HEK293 (cell line): Measurements from ENCODE around the gene RNF225.
A peak's percentile ranks its signal among the peaks of the same experiment; 100 is the strongest.

Experiments used
- BCL11A ChIP-seq: fragments of 450-650 bp; formaldehyde crosslinking; IDR thresholded peaks from 2 replicates; pipeline ENCODE4 v1.5.1; 2016; ENCODE audit warnings: low read depth, missing biosample characterization, missing genetic modification characterization
- FEZF1 ChIP-seq: fragments of 450-650 bp; formaldehyde crosslinking; IDR thresholded peaks from 2 replicates; pipeline ENCODE4 v1.5.1; 2016; ENCODE audit warnings: missing biosample characterization, missing genetic modification characterization
- RBAK ChIP-seq: fragments of 450-650 bp; formaldehyde crosslinking; IDR thresholded peaks from 2 replicates; pipeline ENCODE4 v1.5.1; 2016; ENCODE audit warnings: missing biosample characterization, missing genetic modification characterization
- SALL2 ChIP-seq: fragments of 450-650 bp; formaldehyde crosslinking; IDR thresholded peaks from 2 replicates; pipeline ENCODE4 v1.5.0; 2017; ENCODE audit warnings: missing biosample characterization, mild to moderate bottlenecking, missing genetic modification characterization, borderline replicate concordance
- SP2 ChIP-seq: fragments of 450-650 bp; formaldehyde crosslinking; IDR thresholded peaks from 2 replicates; pipeline ENCODE4 v1.5.1; 2016; ENCODE audit warnings: missing biosample characterization, missing genetic modification characterization
- TSHZ1 ChIP-seq: fragments of 450-650 bp; formaldehyde crosslinking; IDR thresholded peaks from 2 replicates; pipeline ENCODE4 v1.5.1; 2016; ENCODE audit warnings: missing biosample characterization, missing genetic modification characterization, borderline replicate concordance
- ZBTB17 ChIP-seq: fragments of 450-650 bp; formaldehyde crosslinking; IDR thresholded peaks from 2 replicates; pipeline ENCODE4 v1.5.1; 2016; ENCODE audit warnings: missing biosample characterization, missing genetic modification characterization
- ZBTB44 ChIP-seq: fragments of 450-650 bp; IDR thresholded peaks from 2 replicates; pipeline ENCODE4 v1.5.1; 2018; ENCODE audit warnings: missing biosample characterization, mild to moderate bottlenecking, missing genetic modification characterization
- ZEB2 ChIP-seq: fragments of 450-650 bp; formaldehyde crosslinking; IDR thresholded peaks from 2 replicates; pipeline ENCODE4 v1.5.1; 2016; ENCODE audit warnings: missing biosample characterization, missing genetic modification characterization
- ZNF112 ChIP-seq: fragments of 450-650 bp; formaldehyde crosslinking; IDR thresholded peaks from 2 replicates; pipeline ENCODE4 v1.5.0; 2017; ENCODE audit warnings: missing biosample characterization, missing genetic modification characterization
- ZNF140 ChIP-seq: fragments of 450-650 bp; formaldehyde crosslinking; IDR thresholded peaks from 2 replicates; pipeline ENCODE4 v1.5.1; 2016; ENCODE audit warnings: missing biosample characterization, missing genetic modification characterization
- ZNF239 ChIP-seq: fragments of 450-650 bp; formaldehyde crosslinking; IDR thresholded peaks from 2 replicates; pipeline ENCODE4 v1.5.1; 2016; ENCODE audit warnings: missing biosample characterization, missing genetic modification characterization
- ZNF302 ChIP-seq: fragments of 450-650 bp; formaldehyde crosslinking; IDR thresholded peaks from 2 replicates; pipeline ENCODE4 v1.5.1; 2016; ENCODE audit warnings: missing biosample characterization, missing genetic modification characterization, low read depth
- ZNF350 ChIP-seq: fragments of 450-650 bp; formaldehyde crosslinking; IDR thresholded peaks from 2 replicates; pipeline ENCODE4 v1.5.0; 2017; ENCODE audit warnings: missing biosample characterization, mild to moderate bottlenecking, missing genetic modification characterization
- ZNF354C ChIP-seq: fragments of 450-650 bp; formaldehyde crosslinking; IDR thresholded peaks from 2 replicates; pipeline ENCODE4 v1.5.1; 2016; ENCODE audit warnings: missing biosample characterization, missing genetic modification characterization, low read depth, borderline replicate concordance
- ZNF362 ChIP-seq: fragments of 450-650 bp; formaldehyde crosslinking; IDR thresholded peaks from 2 replicates; pipeline ENCODE4 v1.5.1; 2016; ENCODE audit warnings: missing biosample characterization, missing genetic modification characterization
- ZNF394 ChIP-seq: fragments of 450-650 bp; formaldehyde crosslinking; IDR thresholded peaks from 2 replicates; pipeline ENCODE4 v1.5.1; 2016; ENCODE audit warnings: missing biosample characterization, missing genetic modification characterization, mild to moderate bottlenecking, moderate library complexity, borderline replicate concordance
- ZNF514 ChIP-seq: fragments of 450-650 bp; formaldehyde crosslinking; IDR thresholded peaks from 2 replicates; pipeline ENCODE4 v1.5.1; 2016; ENCODE audit warnings: missing biosample characterization, missing genetic modification characterization
- ZNF549 ChIP-seq: fragments of 450-650 bp; IDR thresholded peaks from 2 replicates; pipeline ENCODE4 v1.5.1; 2018; ENCODE audit warnings: missing biosample characterization, missing genetic modification characterization, mild to moderate bottlenecking, inconsistent platforms, moderate library complexity
- ZNF558 ChIP-seq: fragments of 450-650 bp; formaldehyde crosslinking; IDR thresholded peaks from 2 replicates; pipeline ENCODE4 v1.5.1; 2016; ENCODE audit warnings: missing biosample characterization, missing genetic modification characterization
- ZNF560 ChIP-seq: fragments of 450-650 bp; formaldehyde crosslinking; IDR thresholded peaks from 2 replicates; pipeline ENCODE4 v1.5.1; 2017; ENCODE audit warnings: missing biosample characterization, missing genetic modification characterization, borderline replicate concordance
- ZNF561 ChIP-seq: fragments of 450-650 bp; IDR thresholded peaks from 2 replicates; pipeline ENCODE4 v1.5.1; 2018; ENCODE audit warnings: missing biosample characterization, missing genetic modification characterization, borderline replicate concordance
- ZNF580 ChIP-seq: fragments of 450-650 bp; formaldehyde crosslinking; IDR thresholded peaks from 2 replicates; pipeline ENCODE4 v1.5.1; 2016; ENCODE audit warnings: missing biosample characterization, missing genetic modification characterization
- ZNF658 ChIP-seq: fragments of 450-650 bp; formaldehyde crosslinking; IDR thresholded peaks from 2 replicates; pipeline ENCODE4; 2016; ENCODE audit warnings: missing biosample characterization, missing genetic modification characterization
- ZSCAN23 ChIP-seq: fragments of 450-650 bp; formaldehyde crosslinking; IDR thresholded peaks from 2 replicates; pipeline ENCODE4 v1.5.1; 2016; ENCODE audit warnings: missing biosample characterization, missing genetic modification characterization
- TF ChIP-seq, protein P1 (sequence below): fragments of 450-650 bp; formaldehyde crosslinking; optimal IDR thresholded peaks from 2 replicates; pipeline ENCODE3; 2016; ENCODE audit warnings: missing biosample characterization, mild to moderate bottlenecking, missing genetic modification characterization
- TF ChIP-seq, protein P2 (sequence below): fragments of 450-650 bp; formaldehyde crosslinking; conservative IDR thresholded peaks from 2 replicates; pipeline ENCODE4 v1.5.1; 2016; ENCODE audit warnings: low read depth, missing biosample characterization, missing genetic modification characterization

The RNF225 gene

GRCh38 chr19:58381460-58382212, 13.8 kb upstream of the RNF225 start (continued):
- TF ChIP-seq, protein P1, sequence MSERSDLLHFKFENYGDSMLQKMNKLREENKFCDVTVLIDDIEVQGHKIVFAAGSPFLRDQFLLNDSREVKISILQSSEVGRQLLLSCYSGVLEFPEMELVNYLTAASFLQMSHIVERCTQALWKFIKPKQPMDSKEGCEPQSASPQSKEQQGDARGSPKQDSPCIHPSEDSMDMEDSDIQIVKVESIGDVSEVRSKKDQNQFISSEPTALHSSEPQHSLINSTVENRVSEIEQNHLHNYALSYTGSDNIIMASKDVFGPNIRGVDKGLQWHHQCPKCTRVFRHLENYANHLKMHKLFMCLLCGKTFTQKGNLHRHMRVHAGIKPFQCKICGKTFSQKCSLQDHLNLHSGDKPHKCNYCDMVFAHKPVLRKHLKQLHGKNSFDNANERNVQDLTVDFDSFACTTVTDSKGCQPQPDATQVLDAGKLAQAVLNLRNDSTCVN (tag by site-specific recombination), result no peak
- no peak for TF ChIP-seq ZNF514 (tag by site-specific recombination)
- TF ChIP-seq ZSCAN23 (tag by site-specific recombination), result no peak
- TF ChIP-seq SALL2, result no peak
- no peak; the same call in 1 of the 2 replicates for TF ChIP-seq ZNF239 (tag by site-specific recombination)
- no peak for TF ChIP-seq ZNF561
- no peak for TF ChIP-seq FEZF1 (tag by site-specific recombination)
- TF ChIP-seq TSHZ1 (tag by site-specific recombination), result no peak
- no peak for TF ChIP-seq ZNF362 (tag by site-specific recombination)
- TF ChIP-seq RBAK (tag by site-specific recombination), result no peak
- no peak; the same call in 1 of the 2 replicates for TF ChIP-seq ZNF394 (tag by site-specific recombination)
- TF ChIP-seq ZNF549 (tag by site-specific recombination), result no peak
- TF ChIP-seq ZNF558 (tag by site-specific recombination), result no peak
- no peak for TF ChIP-seq ZEB2 (tag by site-specific recombination)
- TF ChIP-seq ZNF140 (tag by site-specific recombination), result no peak
- TF ChIP-seq ZNF658 (tag by site-specific recombination), result no peak
- no peak for TF ChIP-seq ZNF354C (tag by site-specific recombination)
- peak; percentile 67 for TF ChIP-seq ZNF580 (tag by site-specific recombination)
- TF ChIP-seq ZBTB17 (tag by site-specific recombination), result no peak
- TF ChIP-seq BCL11A, result no peak
- no peak for TF ChIP-seq ZBTB44 (tag by site-specific recombination)
- TF ChIP-seq ZNF560 (tag by site-specific recombination), result no peak
- no peak for TF ChIP-seq ZNF302 (tag by site-specific recombination)
- TF ChIP-seq, protein P2, sequence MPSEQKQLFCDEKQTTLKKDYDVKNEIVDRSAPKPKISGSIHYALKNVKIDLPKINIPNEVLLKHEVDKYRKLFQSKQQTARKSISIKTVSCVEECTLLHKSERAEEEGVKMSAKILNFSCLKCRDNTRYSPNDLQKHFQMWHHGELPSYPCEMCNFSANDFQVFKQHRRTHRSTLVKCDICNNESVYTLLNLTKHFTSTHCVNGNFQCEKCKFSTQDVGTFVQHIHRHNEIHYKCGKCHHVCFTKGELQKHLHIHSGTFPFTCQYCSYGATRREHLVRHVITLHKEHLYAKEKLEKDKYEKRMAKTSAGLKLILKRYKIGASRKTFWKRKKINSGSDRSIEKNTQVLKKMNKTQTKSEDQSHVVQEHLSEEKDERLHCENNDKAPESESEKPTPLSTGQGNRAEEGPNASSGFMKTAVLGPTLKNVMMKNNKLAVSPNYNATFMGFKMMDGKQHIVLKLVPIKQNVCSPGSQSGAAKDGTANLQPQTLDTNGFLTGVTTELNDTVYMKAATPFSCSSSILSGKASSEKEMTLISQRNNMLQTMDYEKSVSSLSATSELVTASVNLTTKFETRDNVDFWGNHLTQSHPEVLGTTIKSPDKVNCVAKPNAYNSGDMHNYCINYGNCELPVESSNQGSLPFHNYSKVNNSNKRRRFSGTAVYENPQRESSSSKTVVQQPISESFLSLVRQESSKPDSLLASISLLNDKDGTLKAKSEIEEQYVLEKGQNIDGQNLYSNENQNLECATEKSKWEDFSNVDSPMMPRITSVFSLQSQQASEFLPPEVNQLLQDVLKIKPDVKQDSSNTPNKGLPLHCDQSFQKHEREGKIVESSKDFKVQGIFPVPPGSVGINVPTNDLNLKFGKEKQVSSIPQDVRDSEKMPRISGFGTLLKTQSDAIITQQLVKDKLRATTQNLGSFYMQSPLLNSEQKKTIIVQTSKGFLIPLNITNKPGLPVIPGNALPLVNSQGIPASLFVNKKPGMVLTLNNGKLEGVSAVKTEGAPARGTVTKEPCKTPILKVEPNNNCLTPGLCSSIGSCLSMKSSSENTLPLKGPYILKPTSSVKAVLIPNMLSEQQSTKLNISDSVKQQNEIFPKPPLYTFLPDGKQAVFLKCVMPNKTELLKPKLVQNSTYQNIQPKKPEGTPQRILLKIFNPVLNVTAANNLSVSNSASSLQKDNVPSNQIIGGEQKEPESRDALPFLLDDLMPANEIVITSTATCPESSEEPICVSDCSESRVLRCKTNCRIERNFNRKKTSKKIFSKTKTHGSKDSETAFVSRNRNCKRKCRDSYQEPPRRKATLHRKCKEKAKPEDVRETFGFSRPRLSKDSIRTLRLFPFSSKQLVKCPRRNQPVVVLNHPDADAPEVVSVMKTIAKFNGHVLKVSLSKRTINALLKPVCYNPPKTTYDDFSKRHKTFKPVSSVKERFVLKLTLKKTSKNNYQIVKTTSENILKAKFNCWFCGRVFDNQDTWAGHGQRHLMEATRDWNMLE (tag by site-specific recombination), result no peak
- TF ChIP-seq ZNF112 (tag by site-specific recombination), result no peak
- no peak for TF ChIP-seq ZNF350 (tag by site-specific recombination)
- no peak for TF ChIP-seq SP2 (tag by site-specific recombination)
